ENCODE results near the gene HADH.
A peak's percentile ranks its signal among the peaks of the same experiment; 100 is the strongest.
"Not testable (repeated sequence)": the region's sequence is repeated elsewhere in the genome, so short reads cannot be mapped to it uniquely, and the experiment has no call there.

HADH gene

GRCh38 chr4:107989537-107990386 lies at the start of gene HADH:
Gene HADH (plus strand): TSS chr4:107989889. CDS start chr4:107989933, 44 bp downstream.
- DNase-seq = peak; percentile 85 to 94 (median 88)

GRCh38 chr4:107945809-107946208 lies 43.9 kb upstream of the HADH start:
- DNase-seq = no peak

- DNase-seq = no peak
These were observed 38.7 kb upstream of the HADH start for GRCh38 chr4:107950746-107951540.

- no peak for DNase-seq
These were observed 38.1 kb upstream of the HADH start for GRCh38 chr4:107951551-107951950.

GRCh38 chr4:107956011-107956410 lies 33.7 kb upstream of the HADH start:
- no peak for DNase-seq

- DNase-seq = no peak
These were observed 22.8 kb upstream of the HADH start for GRCh38 chr4:107966903-107967302.

GRCh38 chr4:107967519-107967918 lies 22.2 kb upstream of the HADH start:
- DNase-seq = not testable (repeated sequence)

GRCh38 chr4:107967921-107968320 lies 21.8 kb upstream of the HADH start:
- DNase-seq = not testable (repeated sequence)

- no peak for DNase-seq
These were observed 19.5 kb upstream of the HADH start for GRCh38 chr4:107970063-107970798.

GRCh38 chr4:107972605-107973004 lies 17.1 kb upstream of the HADH start:
- no peak for DNase-seq

- no peak for DNase-seq
These were observed 15.2 kb upstream of the HADH start for GRCh38 chr4:107974523-107974922.

GRCh38 chr4:107977482-107977881 lies 12.2 kb upstream of the HADH start:
- no peak for DNase-seq

GRCh38 chr4:107977966-107978705 lies 11.6 kb upstream of the HADH start:
- no peak for DNase-seq

- no peak for DNase-seq
These were observed 10.8 kb upstream of the HADH start for GRCh38 chr4:107978716-107979451.

GRCh38 chr4:107987916-107988762 lies 1.6 kb upstream of the HADH start:
- no peak for DNase-seq

GRCh38 chr4:107988763-107989035 lies 990 bp upstream of the HADH start:
- no peak for DNase-seq

GRCh38 chr4:107989162-107989536 lies 540 bp upstream of the HADH start:
- DNase-seq = no peak

GRCh38 chr4:107991945-107992630 lies 2.4 kb downstream of the HADH start:
- no peak for DNase-seq

GRCh38 chr4:107993969-107994368 lies 4.3 kb downstream of the HADH start:
- DNase-seq = no peak

- no peak for DNase-seq
These were observed 5.2 kb downstream of the HADH start for GRCh38 chr4:107994894-107995293.

Data from activated CD4-positive, CD25-positive, alpha-beta regulatory T cell (primary cell).